Heart left ventricle (tissue), 16 donors: ENCODE results near the gene HMCN2. TPM values are rescaled to one million over a fixed set of nuclear protein-coding genes. Genes with fewer than 3 reads are reported as not detected.

ENCODE experiments used
- ATAC-seq, 4 donors: fragments of 200-7000 bp; cut with Tn5 transposase; one replicate each; pipeline ENCODE4 v1.9.1; 2020 to 2022; ENCODE audit warnings: moderate library complexity in 4 of 4, mild to moderate bottlenecking in 3 of 4, moderate number of reproducible peaks in 1 of 4
- DNase-seq, 5 donors: peaks; one replicate each; pipeline ENCODE4 v3.0.0-alpha.2; 2020
- H3K27ac ChIP-seq, 12 donors: fragments of 200-600 bp; sonication (generic) in 4 of 12; one replicate each; pipeline versions ENCODE4 v1.5.0 to v1.8.0; 2016 to 2022; ENCODE audit warnings: mild to moderate bottlenecking in 2 of 12
- H3K27me3 ChIP-seq, 9 donors: fragments of 200-600 bp; sonication (generic) in 2 of 9; one replicate each; pipeline versions ENCODE4 v1.5.1 to v1.8.0; 2016 to 2022; ENCODE audit warnings: mild to moderate bottlenecking in 3 of 9
- H3K36me3 ChIP-seq, 9 donors: fragments of 200-600 bp; sonication (generic) in 2 of 9; one replicate each; pipeline versions ENCODE4 v1.5.0 to v1.8.0; 2018 to 2022; ENCODE audit warnings: mild to moderate bottlenecking in 2 of 9
- H3K4me1 ChIP-seq, 12 donors: fragments of 200-600 bp; sonication (generic) in 4 of 12; one replicate each; pipeline versions ENCODE4 v1.5.0 to v1.8.0; 2016 to 2022; ENCODE audit warnings: mild to moderate bottlenecking in 3 of 12
- H3K4me3 ChIP-seq, 12 donors: fragments of 200-600 bp; sonication (generic) in 4 of 12; one replicate each; pipeline versions ENCODE4 v1.5.0 to v1.8.0; 2017 to 2022; ENCODE audit warnings: mild to moderate bottlenecking in 9 of 12, moderate library complexity in 4 of 12
- H3K9me3 ChIP-seq, 12 donors: fragments of 200-600 bp; sonication (generic) in 4 of 12; one replicate each; pipeline versions ENCODE4 v1.5.0 to v1.8.0; 2016 to 2022; ENCODE audit warnings: mild to moderate bottlenecking in 1 of 12
- CTCF ChIP-seq, 12 donors: fragments of 200-600 bp; sonication (generic) in 4 of 12; IDR thresholded peaks; one replicate each; pipeline versions ENCODE4 v1.5.0 to v1.8.0; 2018 to 2022; ENCODE audit warnings: antibody characterized with exemption in 12 of 12, mild to moderate bottlenecking in 5 of 12
- POLR2A ChIP-seq, 2 donors: fragments of 450-650 bp; IDR thresholded peaks; one replicate each; pipeline ENCODE4 v1.6.1; 2017; ENCODE audit warnings: antibody characterized with exemption in 2 of 2, mild to moderate bottlenecking in 2 of 2, moderate library complexity in 2 of 2
- WGBS, 4 donors: extraction: QIAGEN DNeasy Blood & Tissue Kit in 2 of 4; methylation state at CpG; one replicate each; pipeline versions ENCODE4 v1.1.5 to v1.1.7; 2013 to 2018; 5-methylcytosine and 5-hydroxymethylcytosine counted together
- intact Hi-C, 10 donors: fragments of 100-400 bp; cut with DNase I; formaldehyde crosslinking; loops; one replicate each; pipeline versions ENCODE4 v1.11.1 to v1.14.2; 2022
- polyA plus RNA-seq, 2 donors: library from polyadenylated mRNA; stranded (reverse); fragments of 200-250 nt; gene quantifications; one replicate each; pipeline ENCODE4 v1.2.3, GENCODE V29; 2013
- total RNA-seq, 9 donors: library from RNA; depleted of rRNA in 2 of 9; stranded (reverse); fragments of >200 nt in 2 of 9; fragmentation: NEBNext Ultra II Directional in 3 of 9; extraction: Animal tissue kit (Norgen Biotek cat#: 25700) in 3 of 9; gene quantifications; one replicate each; pipeline versions ENCODE4 v1.1.0 to v1.2.4, GENCODE V29; 2016 to 2023
- donor health status: ischemic (EF 13 %, LVEDD 7.1; RV severe dilation, severe dysfunction).
- donor health status: healthy with polysubstance abuse.
- donor health status: DM: no; HTN: yes; CAD: no.
- donor health status: DM: no; HTN: no; CAD: no.
- donor health status: ischemic (EF 25% LVEDD 6.9; RV normal size, moderate dysfunction).
- donor health status: ischemic (EF 25% LVEDD 5.7; RV mildly dilated, moderate dysfunction).
- donor health status: healthy.
- donor health status: DM: yes; HTN: yes; CAD: no.
- donor health status: ischemic (EF 35%, LVEDD 5.7; RV mildly dilated, moderate dysfunction).
- donor health status: nonischemic (EF 11% LVEDD 7.7; RV severe dilation, severe dysfunction).
- donor health status: DM: yes; HTN: yes; CAD: no.
- donor health status: PGD.
- donor health status: ischemic (EF 29% LVEDD 5.4; RV normal size, mild dysfunction).
- donor health status: nonischemic (EF 23%, LVEDD 6.1; RV moderate dilation, normal function).

The HMCN2 gene
- total and polyA plus RNA-seq, 11 donors, result 2.3 to 10.4 (median 4.3) TPM

GRCh38 chr9:130402645-130403440 is 137.3 kb downstream of the HMCN2 start:
- Histone ChIP-seq H3K27ac (no peak overlapping the region), H3K9me3 (no peaks in the 10 kb centered on the region), H3K36me3 (peaks cover 0 to 22% (median 0%) of the 10 kb centered on the region in 9 donors), H3K4me3 (no peak overlapping the region), H3K4me1 (no peaks in the 10 kb centered on the region), H3K27me3 (no peaks in the 10 kb centered on the region)
- intact Hi-C loops, result no loop called here
- WGBS, 4 donors, result 85 to 88% (median 87%) methylated on average over 26 to 28 of the region's 28 CpGs
- TF ChIP-seq CTCF (IDR thresholded peaks at IDR 0.05) (no peak), POLR2A (IDR thresholded peaks at IDR 0.05) (no peak)
- no peak for DNase-seq
- ATAC-seq, result no peak

GRCh38 chr9:130405657-130406257 is 140.2 kb downstream of the HMCN2 start:
- no peak for ATAC-seq
- Histone ChIP-seq H3K36me3 (peaks cover 0 to 36% (median 0%) of the 10 kb centered on the region in 9 donors), H3K27ac (no peak overlapping the region), H3K4me3 (no peak overlapping the region), H3K4me1 (no peaks in the 10 kb centered on the region), H3K27me3 (no peaks in the 10 kb centered on the region), H3K9me3 (no peaks in the 10 kb centered on the region)
- intact Hi-C loops, result no loop called here
- WGBS, 4 donors, result 95 to 96% (median 95%) methylated on average over 9 to 22 of the region's 22 CpGs
- DNase-seq, result no peak
- TF ChIP-seq CTCF (IDR thresholded peaks at IDR 0.05) (no peak), POLR2A (IDR thresholded peaks at IDR 0.05) (no peak)

- H3K4me3 ChIP-seq, result no peak overlapping the region
- TF ChIP-seq CTCF (IDR thresholded peaks at IDR 0.05) (no peak), POLR2A (IDR thresholded peaks at IDR 0.05) (no peak)
- H3K27ac ChIP-seq, result no peak overlapping the region
- DNase-seq (no peak), ATAC-seq (no peak)
- H3K9me3 ChIP-seq, result no peaks in the 10 kb centered on the region
- peaks cover 0 to 36% (median 0%) of the 10 kb centered on the region in 9 donors for H3K36me3 ChIP-seq
- no peaks in the 10 kb centered on the region for H3K4me1 ChIP-seq
- WGBS, 4 donors, result 87 to 96% (median 90%) methylated on average over 7 to 10 of the region's 10 CpGs
- no peaks in the 10 kb centered on the region for H3K27me3 ChIP-seq
- intact Hi-C loops, result no loop called here
Observed at GRCh38 chr9:130406278-130406895, 140.8 kb downstream of the HMCN2 start.
